K562 (cell line): ENCODE data around the gene CSRP2. TPM values are rescaled to one million over a fixed set of nuclear protein-coding genes. Genes with fewer than 3 reads are reported as not detected.

Experiments used
- ATAC-seq: fragments of 200-7000 bp; cut with Tn5 transposase; 3 replicates; pipeline ENCODE4 v1.9.1; 2020; ENCODE audit warnings: moderate library complexity
- BruUV-seq: library from RNA; stranded (reverse); fragments of 400-500 nt; replicated peaks from 2 replicates; lab custom pipeline; 2021; lab: Mats Ljungman, UMichigan
- CTCF ChIA-PET: fragments of 300-600 bp; formaldehyde crosslinking; extraction: SDS; loops from one replicate; lab custom pipeline; 2021; ENCODE audit warnings: low intra/inter-chr PET ratio; lab: Yijun Ruan, JAX
- POLR2A ChIA-PET: fragments of 300-600, 350-650 bp; sonication (Branson Sonifier 250); formaldehyde crosslinking; extraction: SDS; loops from one replicate; lab custom pipeline; 2021; ENCODE audit warnings: antibody characterized with exemption, inconsistent platforms; lab: Yijun Ruan, JAX
- DNase-seq, 4 experiments: peaks; one replicate each; pipeline versions ENCODE4 v3.0.0 to v3.0.0-alpha.2; 2011 to 2018; ENCODE audit warnings: low spot score in 3 of 4, mixed read lengths in 3 of 4; ENCODE audit errors: extremely low read depth in 1 of 4
- FAIRE-seq: peaks from 2 replicates; lab custom pipeline; 2011; peaks lifted over from hg19 to GRCh38; lab: Jason Lieb, UNC
- H2AFZ ChIP-seq: 2 replicates; pipeline ENCODE4 v1.6.0; 2011; ENCODE audit warnings: low read depth, low read length, control low read depth, inconsistent platforms
- H3K27ac ChIP-seq: fragments of 200-600 bp; 3 replicates; pipeline ENCODE4 v1.8.0; 2011; ENCODE audit warnings: low read depth, mild to moderate bottlenecking, control low read depth, inconsistent platforms, low read length, moderate library complexity, mixed read lengths; ENCODE audit errors: extremely low read depth
- H3K27me3 ChIP-seq, 2 experiments: fragments of 300-600 bp in 1 of 2; 2 replicates in 1 of 2; 3 replicates in 1 of 2; pipeline versions ENCODE4 v1.6.0 to v1.8.0; 2011; ENCODE audit warnings: inconsistent platforms in 2 of 2, low read length in 2 of 2, mild to moderate bottlenecking in 1 of 2, mixed read lengths in 1 of 2, moderate library complexity in 1 of 2; ENCODE audit not compliant: control insufficient read depth in 2 of 2, insufficient read depth in 2 of 2
- H3K36me3 ChIP-seq: fragments of 300-600 bp; 3 replicates; pipeline ENCODE4 v1.8.0; 2011; ENCODE audit warnings: mild to moderate bottlenecking, low read length, inconsistent platforms; ENCODE audit not compliant: control insufficient read depth, insufficient read depth
- H3K4me1 ChIP-seq, 2 experiments: fragments of 200-600 bp in 1 of 2; replicated peaks in 1 of 2; 2 replicates in 1 of 2; 3 replicates in 1 of 2; pipeline versions ENCODE4 v1.5.1 to v1.8.0; 2011; ENCODE audit warnings: inconsistent platforms in 2 of 2, low read length in 2 of 2, mild to moderate bottlenecking in 1 of 2, mixed read lengths in 1 of 2, moderate library complexity in 1 of 2; ENCODE audit not compliant: control insufficient read depth in 2 of 2, insufficient read depth in 2 of 2
- H3K4me2 ChIP-seq: 2 replicates; pipeline ENCODE4 v1.6.1; 2011; ENCODE audit warnings: low read length, control low read depth, inconsistent platforms, mixed read lengths; ENCODE audit not compliant: insufficient read depth
- H3K4me3 ChIP-seq: fragments of 200-600 bp; sonication (generic), shearing (Covaris generic); 2 replicates; pipeline ENCODE4 v1.5.1; 2016; ENCODE audit warnings: control low read depth, inconsistent platforms
- H3K79me2 ChIP-seq: fragments of 200-600 bp; 3 replicates; pipeline ENCODE4 v1.8.0; 2011; ENCODE audit warnings: low read length, inconsistent platforms; ENCODE audit not compliant: control insufficient read depth, insufficient read depth
- H3K9ac ChIP-seq, 2 experiments: 2 replicates each; pipeline versions ENCODE4 v1.6.0 to v1.6.1; 2011; ENCODE audit warnings: low read depth in 2 of 2, low read length in 2 of 2, control low read depth in 1 of 2, inconsistent platforms in 1 of 2, mild to moderate bottlenecking in 1 of 2, mixed read lengths in 1 of 2; ENCODE audit not compliant: insufficient read depth in 1 of 2
- H3K9me1 ChIP-seq: one replicate; pipeline ENCODE4 v1.6.0; 2011; ENCODE audit warnings: inconsistent platforms, mild to moderate bottlenecking, low read length, moderate library complexity; ENCODE audit not compliant: control insufficient read depth, insufficient read depth
- H3K9me3 ChIP-seq: replicated peaks from 2 replicates; pipeline ENCODE4 v1.5.1; 2011; ENCODE audit warnings: low read depth, low read length, inconsistent platforms; ENCODE audit not compliant: control insufficient read depth, insufficient read depth
- H4K20me1 ChIP-seq: replicated peaks from 2 replicates; pipeline ENCODE4 v1.6.1; 2011; ENCODE audit warnings: low read length, inconsistent platforms, mixed read lengths; ENCODE audit not compliant: control insufficient read depth, insufficient read depth
- CBX1 ChIP-seq: sonication (generic); IDR thresholded peaks from 2 replicates; pipeline ENCODE4 v1.6.1; 2016; ENCODE audit warnings: antibody characterized with exemption, low read depth, mild to moderate bottlenecking
- ETS2 ChIP-seq: IDR thresholded peaks from 2 replicates; pipeline ENCODE4 v1.6.1; 2016; ENCODE audit warnings: borderline replicate concordance, missing genetic modification characterization, mild to moderate bottlenecking, moderate library complexity, missing compliant biosample characterization; ENCODE audit not compliant: poor library complexity, severe bottlenecking
- HCFC1 ChIP-seq: IDR thresholded peaks from 2 replicates; pipeline ENCODE4 v1.6.1; 2012; ENCODE audit warnings: low read depth, low read length, improper control_type of control experiment
- SMAD3 ChIP-seq: fragments of 450-650 bp; formaldehyde crosslinking; conservative IDR thresholded peaks from 2 replicates; pipeline ENCODE4 v1.4.0; 2020; ENCODE audit warnings: mild to moderate bottlenecking
- ZNF143 ChIP-seq: sonication (generic); formaldehyde crosslinking; IDR thresholded peaks from 2 replicates; pipeline ENCODE4 v1.9.0; 2022; ENCODE audit warnings: mild to moderate bottlenecking, missing genetic modification reagents
- ZNF507 ChIP-seq: conservative IDR thresholded peaks from 2 replicates; pipeline ENCODE4 v1.6.1; 2017; ENCODE audit warnings: missing genetic modification characterization, missing compliant biosample characterization
- ZNF639 ChIP-seq, 2 experiments: fragments of 200-800 bp in 1 of 2; sonication (Bioruptor generic) in 1 of 2; sonication (generic) in 1 of 2; formaldehyde crosslinking in 1 of 2; IDR thresholded peaks in 1 of 2; conservative IDR thresholded peaks in 1 of 2; 2 replicates each; pipeline versions ENCODE4 v1.5.0 to v1.6.1; 2016 to 2020; ENCODE audit warnings: missing compliant biosample characterization in 1 of 2, missing genetic modification characterization in 1 of 2, missing genetic modification reagents in 1 of 2
- WGBS: fragments of 100-300 bp; shearing (Covaris generic); methylation state at CpG from one replicate; pipeline ENCODE4 v1.1.6; 2016; ENCODE audit warnings: low coverage, mixed read lengths; ENCODE audit not compliant: insufficient coverage; ENCODE audit errors: missing lambda C conversion rate; 5-methylcytosine and 5-hydroxymethylcytosine counted together
- in situ Hi-C: fragments of 300-500 bp; cut with MboI; formaldehyde crosslinking; loops from 4 replicates; pipeline ENCODE4 v1.15.0; 2018; ENCODE audit warnings: inconsistent platforms, mixed read lengths
- intact Hi-C: fragments of 100-400 bp; cut with micrococcal nuclease; formaldehyde crosslinking; loops from 2 replicates; pipeline ENCODE4 v1.14.2; 2022
- polyA plus RNA-seq, 8 experiments: library from polyadenylated mRNA; depleted of rRNA in 4 of 8; stranded (reverse) in 5 of 8; unstranded in 3 of 8; fragments of >200 nt; fragmentation: Nextera tagmentation in 2 of 8; fragmentation: Illumina TruSeq in 1 of 8; extraction: Ambion mirVana in 2 of 8; extraction: Trizol in 1 of 8; gene quantifications; 2 replicates each; pipeline versions ENCODE4 v1.2.1 to v1.2.3, GENCODE V29; 2011 to 2014; ENCODE audit warnings: inconsistent platforms in 1 of 8, missing spikeins in 1 of 8
- total RNA-seq, 7 experiments: library from RNA; depleted of rRNA in 6 of 7; stranded (reverse); fragments of >200 nt in 6 of 7; fragmentation: Illumina TruSeq in 2 of 7; extraction: Trizol in 2 of 7; gene quantifications; 2 replicates each; pipeline versions ENCODE4 v1.2.1 to v1.2.3, GENCODE V29; 2011 to 2021; ENCODE audit warnings: low replicate concordance in 1 of 7
- TF ChIP-seq, protein P1 (sequence below): fragments of 250-450 bp; sonication (Bioruptor Pico); IDR thresholded peaks from 2 replicates; pipeline ENCODE4 v1.5.0; 2021
- TF ChIP-seq, protein P2 (sequence below): fragments of 150-350 bp; conservative IDR thresholded peaks from 2 replicates; pipeline ENCODE4 v1.6.1; 2014; ENCODE audit warnings: low read length

The CSRP2 gene
- total and polyA plus RNA-seq, 9 of the 15 experiments (the other 6 are each of a cell fraction or from before 2014, with no cell fraction given): 0.32 to 6.2 (median 2.3) TPM

DNA sequence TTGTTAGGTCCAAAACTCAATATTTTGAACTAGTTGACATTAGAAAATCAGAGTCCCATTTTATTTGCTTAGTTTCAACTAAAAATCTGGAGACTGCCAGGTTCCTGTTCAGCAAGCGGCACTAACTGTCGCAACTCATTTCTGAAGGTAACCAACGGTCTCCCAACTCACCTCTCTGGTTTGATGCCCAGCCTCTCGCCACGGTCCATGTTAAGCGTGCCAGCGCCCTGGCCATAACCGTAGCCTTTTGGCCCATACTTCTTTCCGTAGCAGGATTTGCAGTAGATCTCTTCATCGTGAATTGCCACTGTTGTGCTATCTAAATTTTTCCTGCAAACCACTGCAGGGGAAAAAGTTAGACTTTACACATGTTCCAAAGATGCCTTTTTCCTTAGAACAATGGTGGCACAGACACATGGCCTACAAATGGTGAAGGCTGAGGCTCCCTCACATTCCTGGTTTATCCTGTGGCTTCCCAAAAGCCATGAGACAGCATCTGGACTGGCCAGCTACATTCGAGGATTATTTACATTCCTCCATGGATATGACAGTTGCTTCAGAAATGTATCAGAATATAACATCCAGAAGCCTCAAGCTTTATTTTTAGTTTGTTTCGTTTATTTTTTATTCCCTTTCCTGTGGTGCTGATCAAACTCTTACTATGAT lies 15.7 kb downstream of the CSRP2 start:
- intact Hi-C loops: no loop called here
- in situ Hi-C loops: no loop called here
- Histone ChIP-seq H3K4me2 (no peak overlapping the region), H3K27ac (no peak overlapping the region), H3K9ac (no peak overlapping the region), H3K36me3 (no peaks in the 10 kb centered on the region), H3K9me1 (no peaks in the 10 kb centered on the region), H3K4me3 (no peak overlapping the region), H2AFZ (no peak overlapping the region), H3K9me3 (no peaks in the 10 kb centered on the region), H3K27me3 (no peaks in the 10 kb centered on the region), H3K79me2 (no peaks in the 10 kb centered on the region), H4K20me1 (no peaks in the 10 kb centered on the region), H3K4me1 (no peaks in the 10 kb centered on the region; a peak in 1 of 5 replicates)
- FAIRE-seq (no peak), DNase-seq (no peak), ATAC-seq (no peak)
- CTCF ChIA-PET: no interaction called here
- no TSS peak for BruUV-seq
- POLR2A ChIA-PET: no interaction called here
- TF ChIP-seq CBX1 (no peak), ETS2 (tag) (no peak), ZNF507 (tag) (no peak), ZNF143 (CRISPR knock-in tag) (no peak), ZNF639 (CRISPR knock-in tag; conservative IDR thresholded peaks at IDR 0.05 in 1 of 2, IDR thresholded peaks at IDR 0.05 in 1 of 2) (no peak), SMAD3 (CRISPR knock-in tag) (no peak), HCFC1 (no peak)
- TF ChIP-seq, protein P1, sequence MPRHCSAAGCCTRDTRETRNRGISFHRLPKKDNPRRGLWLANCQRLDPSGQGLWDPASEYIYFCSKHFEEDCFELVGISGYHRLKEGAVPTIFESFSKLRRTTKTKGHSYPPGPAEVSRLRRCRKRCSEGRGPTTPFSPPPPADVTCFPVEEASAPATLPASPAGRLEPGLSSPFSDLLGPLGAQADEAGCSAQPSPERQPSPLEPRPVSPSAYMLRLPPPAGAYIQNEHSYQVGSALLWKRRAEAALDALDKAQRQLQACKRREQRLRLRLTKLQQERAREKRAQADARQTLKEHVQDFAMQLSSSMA (CRISPR knock-in tag): no peak
- TF ChIP-seq, protein P2, sequence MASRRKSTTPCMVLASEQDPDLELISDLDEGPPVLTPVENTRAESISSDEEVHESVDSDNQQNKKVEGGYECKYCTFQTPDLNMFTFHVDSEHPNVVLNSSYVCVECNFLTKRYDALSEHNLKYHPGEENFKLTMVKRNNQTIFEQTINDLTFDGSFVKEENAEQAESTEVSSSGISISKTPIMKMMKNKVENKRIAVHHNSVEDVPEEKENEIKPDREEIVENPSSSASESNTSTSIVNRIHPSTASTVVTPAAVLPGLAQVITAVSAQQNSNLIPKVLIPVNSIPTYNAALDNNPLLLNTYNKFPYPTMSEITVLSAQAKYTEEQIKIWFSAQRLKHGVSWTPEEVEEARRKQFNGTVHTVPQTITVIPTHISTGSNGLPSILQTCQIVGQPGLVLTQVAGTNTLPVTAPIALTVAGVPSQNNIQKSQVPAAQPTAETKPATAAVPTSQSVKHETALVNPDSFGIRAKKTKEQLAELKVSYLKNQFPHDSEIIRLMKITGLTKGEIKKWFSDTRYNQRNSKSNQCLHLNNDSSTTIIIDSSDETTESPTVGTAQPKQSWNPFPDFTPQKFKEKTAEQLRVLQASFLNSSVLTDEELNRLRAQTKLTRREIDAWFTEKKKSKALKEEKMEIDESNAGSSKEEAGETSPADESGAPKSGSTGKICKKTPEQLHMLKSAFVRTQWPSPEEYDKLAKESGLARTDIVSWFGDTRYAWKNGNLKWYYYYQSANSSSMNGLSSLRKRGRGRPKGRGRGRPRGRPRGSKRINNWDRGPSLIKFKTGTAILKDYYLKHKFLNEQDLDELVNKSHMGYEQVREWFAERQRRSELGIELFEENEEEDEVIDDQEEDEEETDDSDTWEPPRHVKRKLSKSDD: no peak
- WGBS: 74% methylated on average over 12 of the region's 12 CpGs
